Colonic mucosa (tissue), 4 donors: Measurements from ENCODE around the gene SLC6A13. TPM values are rescaled to one million over a fixed set of nuclear protein-coding genes. Genes with fewer than 3 reads are reported as not detected.
A peak's percentile ranks its signal among the peaks of the same experiment; 100 is the strongest.
"Not testable (repeated sequence)": the region's sequence is repeated elsewhere in the genome, so short reads cannot be mapped to it uniquely, and the experiment has no call there.

Source experiments
- DNase-seq: peaks from one replicate; pipeline ENCODE4 v3.0.0-alpha.2; 2020
- H3K27ac ChIP-seq: fragments of 200-600 bp; one replicate; pipeline ENCODE4 v1.8.0; 2021
- H3K27me3 ChIP-seq: fragments of 200-600 bp; one replicate; pipeline ENCODE4 v1.8.0; 2021
- H3K36me3 ChIP-seq: fragments of 200-600 bp; one replicate; pipeline ENCODE4 v1.8.0; 2021
- H3K4me1 ChIP-seq: fragments of 200-600 bp; one replicate; pipeline ENCODE4 v1.8.0; 2021; ENCODE audit warnings: mild to moderate bottlenecking
- H3K4me3 ChIP-seq: fragments of 200-600 bp; one replicate; pipeline ENCODE4 v1.8.0; 2021
- H3K9ac ChIP-seq, 2 donors: one replicate each; pipeline ENCODE4 v1.7.0; 2013; ENCODE audit warnings: control low read depth in 2 of 2, low read depth in 2 of 2, low read length in 2 of 2
- H3K9me3 ChIP-seq: fragments of 200-600 bp; one replicate; pipeline ENCODE4 v1.8.0; 2021
- intact Hi-C: fragments of 100-400 bp; cut with DNase I; formaldehyde crosslinking; loops from one replicate; pipeline ENCODE4 v1.14.1; 2022
- total RNA-seq, 2 donors: library from RNA; stranded (reverse); fragmentation: NEBNext Ultra II Directional in 1 of 2; extraction: Animal tissue kit (Norgen Biotek cat#: 25700) in 1 of 2; gene quantifications; one replicate each; pipeline ENCODE4 v1.2.1, GENCODE V29; 2021
- TF ChIP-seq, protein P1 (sequence below): fragments of 200-600 bp; IDR thresholded peaks from one replicate; pipeline ENCODE4 v1.8.0; 2022; ENCODE audit warnings: antibody characterized with exemption, mild to moderate bottlenecking
- donor health status: healthy.
- donor health status: DM: no; HTN: no; CAD: no.
- donor health status: DM: no; HTN: no; CAD: no.

Gene SLC6A13
- total RNA-seq, 2 donors from 2014 or later, result not detected

DNA sequence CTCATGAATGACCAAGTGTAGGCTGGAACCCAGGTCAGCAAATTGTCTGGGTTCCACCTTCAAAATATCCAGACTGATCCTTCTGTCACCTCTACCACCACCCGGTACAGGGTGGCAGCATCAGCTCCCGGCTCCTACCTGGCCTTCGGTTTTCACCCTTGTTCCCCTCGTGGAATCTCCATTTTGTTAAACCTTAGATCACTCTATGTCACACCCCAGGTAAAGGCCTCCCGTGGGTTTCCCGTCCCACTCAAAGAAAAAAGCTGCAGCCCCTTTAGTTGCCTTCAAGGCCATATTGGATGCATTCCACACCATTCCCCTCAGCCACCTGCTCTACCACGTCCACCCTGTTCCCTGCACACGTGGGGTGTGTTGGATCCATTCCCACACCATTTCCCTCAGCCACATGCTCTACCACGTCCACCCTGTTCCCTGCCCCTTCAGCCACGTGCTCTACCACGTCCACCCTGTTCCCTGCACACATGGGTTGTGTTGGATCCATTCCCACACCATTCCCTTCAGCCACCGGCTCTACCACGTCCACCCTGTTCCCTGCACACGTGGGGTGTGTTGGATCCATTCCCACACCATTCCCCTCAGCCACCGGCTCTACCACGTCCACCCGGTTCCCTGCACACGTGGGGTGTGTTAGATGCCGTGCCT lies 23.8 kb downstream of the SLC6A13 start:
- no peak overlapping the region for H3K4me3 ChIP-seq
- DNase-seq, result no peak
- intact Hi-C loops, result no loop called here

DNA sequence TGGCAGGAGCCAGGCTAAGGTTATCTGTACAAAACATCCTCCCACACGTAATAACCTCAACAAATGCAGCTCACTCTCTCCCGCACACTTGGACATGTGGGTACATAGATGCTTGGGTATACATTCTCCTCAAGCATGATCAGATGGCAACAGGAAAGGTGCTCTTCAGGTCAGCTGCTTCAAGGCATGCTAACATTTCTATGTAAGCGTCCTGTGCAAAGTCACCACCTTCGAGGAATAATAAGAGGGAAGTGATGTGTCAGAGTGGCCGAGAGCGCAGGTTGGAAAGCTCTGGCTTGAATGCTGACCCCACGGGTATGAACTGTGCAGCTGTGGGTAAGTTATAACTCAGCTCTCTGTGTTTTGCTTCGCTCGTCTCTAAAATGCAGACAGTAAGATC lies 24.5 kb downstream of the SLC6A13 start:
- H3K27ac ChIP-seq, result no peak overlapping the region
- H3K36me3 ChIP-seq, result no peaks in the 10 kb centered on the region
- no peak for DNase-seq
- intact Hi-C loops, result no loop called here
- H3K4me3 ChIP-seq, result no peak overlapping the region
- no peaks in the 10 kb centered on the region for H3K9me3 ChIP-seq
- H3K4me1 ChIP-seq, result no peaks in the 10 kb centered on the region
- H3K9ac ChIP-seq, result no peak overlapping the region
- TF ChIP-seq, protein P1, sequence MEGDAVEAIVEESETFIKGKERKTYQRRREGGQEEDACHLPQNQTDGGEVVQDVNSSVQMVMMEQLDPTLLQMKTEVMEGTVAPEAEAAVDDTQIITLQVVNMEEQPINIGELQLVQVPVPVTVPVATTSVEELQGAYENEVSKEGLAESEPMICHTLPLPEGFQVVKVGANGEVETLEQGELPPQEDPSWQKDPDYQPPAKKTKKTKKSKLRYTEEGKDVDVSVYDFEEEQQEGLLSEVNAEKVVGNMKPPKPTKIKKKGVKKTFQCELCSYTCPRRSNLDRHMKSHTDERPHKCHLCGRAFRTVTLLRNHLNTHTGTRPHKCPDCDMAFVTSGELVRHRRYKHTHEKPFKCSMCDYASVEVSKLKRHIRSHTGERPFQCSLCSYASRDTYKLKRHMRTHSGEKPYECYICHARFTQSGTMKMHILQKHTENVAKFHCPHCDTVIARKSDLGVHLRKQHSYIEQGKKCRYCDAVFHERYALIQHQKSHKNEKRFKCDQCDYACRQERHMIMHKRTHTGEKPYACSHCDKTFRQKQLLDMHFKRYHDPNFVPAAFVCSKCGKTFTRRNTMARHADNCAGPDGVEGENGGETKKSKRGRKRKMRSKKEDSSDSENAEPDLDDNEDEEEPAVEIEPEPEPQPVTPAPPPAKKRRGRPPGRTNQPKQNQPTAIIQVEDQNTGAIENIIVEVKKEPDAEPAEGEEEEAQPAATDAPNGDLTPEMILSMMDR, result no peak
- no peaks in the 10 kb centered on the region for H3K27me3 ChIP-seq

More for the DNA sequence above, 23.8 kb downstream of the SLC6A13 start:
- Histone ChIP-seq H3K9ac (no peak overlapping the region), H3K9me3 (no peaks in the 10 kb centered on the region), H3K27ac (no peak overlapping the region), H3K36me3 (no peaks in the 10 kb centered on the region), H3K27me3 (no peaks in the 10 kb centered on the region), H3K4me1 (no peaks in the 10 kb centered on the region)
- TF ChIP-seq, protein P1, result no peak

DNA sequence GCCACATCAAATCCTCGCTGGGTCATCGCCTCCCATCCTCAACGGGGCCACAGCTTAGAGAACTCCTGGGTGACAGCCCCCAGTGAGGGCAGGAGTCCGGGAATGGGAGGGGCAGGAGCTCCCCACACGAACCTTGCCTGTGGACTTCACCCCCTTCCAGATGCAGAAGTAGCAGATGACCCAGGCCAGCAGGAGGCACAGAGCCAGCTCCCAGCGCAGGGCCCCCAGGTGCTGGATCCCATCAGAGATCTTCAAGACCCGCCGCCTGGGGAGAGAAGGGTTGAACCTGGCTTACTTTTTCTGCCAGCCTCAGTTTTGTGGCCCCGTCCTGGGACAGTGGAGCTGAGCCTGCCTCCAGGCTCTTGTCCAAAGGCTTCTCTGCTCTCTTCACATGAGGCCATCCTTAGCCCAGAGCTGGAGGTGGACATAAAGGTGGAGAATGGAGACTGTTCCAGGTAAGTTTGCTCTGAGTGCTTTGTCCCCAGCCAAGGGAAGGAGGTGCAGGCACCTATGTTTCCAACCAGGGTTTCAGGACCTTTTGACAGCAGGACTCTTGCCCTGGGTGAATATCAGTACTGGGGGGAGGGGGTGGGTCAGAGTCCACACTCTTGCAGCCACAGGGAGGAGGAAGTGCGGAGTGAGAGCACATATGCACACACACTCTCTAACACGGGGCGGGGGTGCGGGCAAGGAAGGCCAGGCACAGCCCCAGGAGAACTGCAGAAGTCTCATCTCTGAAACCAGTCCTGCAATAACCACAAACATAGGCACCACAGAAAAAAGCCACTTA lies 25.4 kb downstream of the SLC6A13 start:
- H3K4me3 ChIP-seq, result no peak overlapping the region
- H3K9me3 ChIP-seq, result no peaks in the 10 kb centered on the region
- no peaks in the 10 kb centered on the region for H3K27me3 ChIP-seq
- H3K27ac ChIP-seq, result no peak overlapping the region
- intact Hi-C loops, result no loop called here
- peak; percentile 56 for DNase-seq
- no peaks in the 10 kb centered on the region for H3K4me1 ChIP-seq
- no peak overlapping the region for H3K9ac ChIP-seq
- TF ChIP-seq, protein P1, result no peak
- H3K36me3 ChIP-seq, result no peaks in the 10 kb centered on the region

DNA sequence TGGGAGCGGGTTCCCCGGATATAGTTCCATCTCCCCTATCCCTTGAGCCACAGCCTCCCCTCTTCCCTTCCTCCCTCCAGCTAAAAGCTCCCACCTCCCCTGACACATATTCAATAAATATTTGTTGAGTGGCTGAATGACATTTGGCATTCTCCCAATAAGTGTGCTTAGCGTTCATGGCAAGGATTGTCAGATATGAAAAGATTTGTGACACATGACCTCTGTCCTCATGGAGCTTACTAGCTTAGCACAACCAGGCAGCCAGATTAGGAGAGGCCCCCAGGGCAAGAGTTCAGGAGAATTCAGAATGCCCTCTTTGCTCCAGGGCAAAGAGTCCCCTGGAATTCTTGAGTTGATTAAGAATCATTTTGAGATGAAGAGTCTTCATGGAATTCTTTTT lies 26.2 kb downstream of the SLC6A13 start:
- Histone ChIP-seq H3K9me3 (no peaks in the 10 kb centered on the region), H3K4me1 (no peaks in the 10 kb centered on the region), H3K4me3 (no peak overlapping the region), H3K9ac (no peak overlapping the region), H3K27me3 (no peaks in the 10 kb centered on the region), H3K27ac (no peak overlapping the region), H3K36me3 (no peaks in the 10 kb centered on the region)
- DNase-seq, result no peak
- intact Hi-C loops, result no loop called here
- TF ChIP-seq, protein P1, result no peak

DNA sequence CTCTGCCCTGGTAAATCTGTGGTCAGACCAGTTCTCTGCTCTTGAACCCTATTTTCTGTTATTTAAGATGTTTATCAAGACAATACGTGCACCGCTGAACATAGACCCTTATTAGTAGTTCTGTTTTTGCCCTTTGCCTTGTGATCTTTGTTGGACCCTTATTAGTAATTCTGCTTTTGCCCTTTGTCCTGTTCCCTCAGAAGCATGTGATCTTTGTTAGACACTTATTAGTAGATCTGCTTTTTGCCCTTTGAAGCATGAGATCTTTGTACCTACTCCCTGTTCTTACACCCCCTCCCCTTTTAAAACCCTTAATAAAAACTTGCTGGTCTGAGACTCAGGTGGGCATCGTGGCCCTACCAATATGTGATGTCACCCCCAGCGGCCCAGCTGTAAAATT lies 26.7 kb downstream of the SLC6A13 start:
- H3K9me3 ChIP-seq, H3K9ac ChIP-seq, H3K4me3 ChIP-seq, intact Hi-C loops, H3K27me3 ChIP-seq, DNase-seq, H3K27ac ChIP-seq, H3K36me3 ChIP-seq, H3K4me1 ChIP-seq: not testable (repeated sequence)

DNA sequence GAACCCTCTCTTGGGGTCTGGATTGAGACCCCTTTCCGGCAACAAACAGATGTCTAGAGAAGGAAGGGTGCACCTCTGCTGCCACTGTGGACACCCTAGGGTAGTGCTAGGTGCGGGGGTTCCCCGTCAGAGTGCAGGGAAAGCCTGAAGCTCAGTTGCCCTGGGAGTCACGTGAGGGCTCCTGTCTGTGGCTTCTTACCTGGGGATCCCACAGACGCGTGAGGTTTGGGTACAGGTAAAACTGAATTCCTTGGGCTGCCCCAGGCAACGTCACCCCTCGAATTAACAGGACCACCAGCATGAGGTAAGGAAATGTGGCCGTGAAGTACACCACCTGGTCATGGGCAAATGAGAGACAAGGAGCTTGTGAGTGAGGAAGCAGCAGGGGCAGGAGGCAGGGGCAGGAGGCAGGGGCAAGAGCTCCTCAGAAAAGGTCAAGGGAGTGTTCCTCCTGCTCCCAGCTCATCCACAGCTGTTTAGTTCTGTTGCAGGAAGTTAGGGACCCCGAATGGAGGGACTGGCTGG lies 27.7 kb downstream of the SLC6A13 start:
- Histone ChIP-seq H3K9me3 (no peaks in the 10 kb centered on the region), H3K4me3 (no peak overlapping the region), H3K36me3 (no peaks in the 10 kb centered on the region), H3K4me1 (no peaks in the 10 kb centered on the region), H3K27me3 (no peaks in the 10 kb centered on the region), H3K9ac (no peak overlapping the region), H3K27ac (no peak overlapping the region)
- DNase-seq, result no peak
- TF ChIP-seq, protein P1, result no peak
- intact Hi-C loops, result no loop called here
